ENCODE results near the gene ALPG. TPM values are rescaled to one million over a fixed set of nuclear protein-coding genes. Genes with fewer than 3 reads are reported as not detected.

The ALPG gene
- total RNA-seq, 1 donor from 2014 or later: not detected

GRCh38 chr2:232410238-232410900 is 3.7 kb downstream of the ALPG start:
- H3K27me3 Mint-ChIP-seq (ENCODE audit: low read depth): peaks cover 42% of the 10 kb centered on the region
- no peaks in the 10 kb centered on the region for H3K36me3 Mint-ChIP-seq
- no peak overlapping the region for H3K27ac Mint-ChIP-seq
- H3K4me1 Mint-ChIP-seq: no peaks in the 10 kb centered on the region
- DNase-seq (ENCODE audit: low spot score in 2 of 2, unreplicated experiment in 2 of 2): no peak
- no peaks in the 10 kb centered on the region for H3K9me3 Mint-ChIP-seq
- no peak overlapping the region for H3K4me3 Mint-ChIP-seq
- TF ChIP-seq CTCF (IDR thresholded peaks at IDR 0.05; ENCODE audit: unreplicated experiment): no peak

- Mint-ChIP-seq H3K27ac (no peak overlapping the region), H3K27me3 (ENCODE audit: low read depth) (peaks cover 58% of the 10 kb centered on the region), H3K4me1 (no peaks in the 10 kb centered on the region), H3K4me3 (no peak overlapping the region), H3K9me3 (no peaks in the 10 kb centered on the region), H3K36me3 (no peaks in the 10 kb centered on the region)
- TF ChIP-seq CTCF (IDR thresholded peaks at IDR 0.05; ENCODE audit: unreplicated experiment): no peak
- DNase-seq (ENCODE audit: low spot score in 2 of 2, unreplicated experiment in 2 of 2): no peak
These were observed 5.4 kb downstream of the ALPG start for GRCh38 chr2:232411901-232412629.

- Mint-ChIP-seq H3K36me3 (no peaks in the 10 kb centered on the region), H3K9me3 (no peaks in the 10 kb centered on the region), H3K4me3 (no peak overlapping the region), H3K4me1 (no peaks in the 10 kb centered on the region), H3K27me3 (ENCODE audit: low read depth) (peaks cover 67% of the 10 kb centered on the region), H3K27ac (no peak overlapping the region)
- TF ChIP-seq CTCF (IDR thresholded peaks at IDR 0.05; ENCODE audit: unreplicated experiment): no peak
- no peak for DNase-seq (ENCODE audit: low spot score in 2 of 2, unreplicated experiment in 2 of 2)
These were observed 6.3 kb downstream of the ALPG start for GRCh38 chr2:232412986-232413385.

GRCh38 chr2:232415138-232415690 is 8.6 kb downstream of the ALPG start:
- H3K9me3 Mint-ChIP-seq: no peaks in the 10 kb centered on the region
- H3K4me1 Mint-ChIP-seq: peaks cover 9% of the 10 kb centered on the region
- H3K36me3 Mint-ChIP-seq: no peaks in the 10 kb centered on the region
- no peak for TF ChIP-seq CTCF (IDR thresholded peaks at IDR 0.05; ENCODE audit: unreplicated experiment)
- no peak overlapping the region for H3K27ac Mint-ChIP-seq
- no peak overlapping the region for H3K4me3 Mint-ChIP-seq
- H3K27me3 Mint-ChIP-seq (ENCODE audit: low read depth): peaks cover 85% of the 10 kb centered on the region
- no peak for DNase-seq (ENCODE audit: low spot score in 2 of 2, unreplicated experiment in 2 of 2)

GRCh38 chr2:232415736-232416520 is 9.3 kb downstream of the ALPG start:
- no peak overlapping the region for H3K27ac Mint-ChIP-seq
- no peaks in the 10 kb centered on the region for H3K36me3 Mint-ChIP-seq

More at GRCh38 chr2:232415736-232416520, 9.3 kb downstream of the ALPG start:
- TF ChIP-seq CTCF (IDR thresholded peaks at IDR 0.05; ENCODE audit: unreplicated experiment): no peak
- Mint-ChIP-seq H3K4me1 (peaks cover 13% of the 10 kb centered on the region), H3K27me3 (ENCODE audit: low read depth) (peaks cover 84% of the 10 kb centered on the region), H3K9me3 (no peaks in the 10 kb centered on the region), H3K4me3 (no peak overlapping the region)
- DNase-seq (ENCODE audit: low spot score in 2 of 2, unreplicated experiment in 2 of 2): no peak

Data from mesothelial cell of epicardium (in vitro differentiated cells).